Pancreas (tissue), 10 donors: ENCODE measurements around the gene DCTN1. TPM values are rescaled to one million over a fixed set of nuclear protein-coding genes. Genes with fewer than 3 reads are reported as not detected.

Experiments used
- ATAC-seq, 4 donors: fragments of 200-7000 bp; cut with Tn5 transposase; one replicate each; pipeline versions ENCODE4 v1.8.0 to v1.9.1; 2020; ENCODE audit warnings: mild to moderate bottlenecking in 4 of 4, moderate library complexity in 4 of 4
- DNase-seq, 6 donors: peaks; one replicate each; pipeline ENCODE4 v3.0.0-alpha.2; 2020
- FAIRE-seq: peaks from 2 replicates; lab custom pipeline; 2012; peaks lifted over from hg19 to GRCh38; lab: Jason Lieb, UNC
- H3K27ac ChIP-seq, 4 donors: fragments of 200-600 bp; sonication (generic); 1 replicate in 3 of 4; 2 replicates in 1 of 4; pipeline versions ENCODE4 v1.5.0 to v1.8.0; 2020
- H3K27me3 ChIP-seq, 4 donors: fragments of 200-600 bp; one replicate each; pipeline ENCODE4 v1.8.0; 2021
- H3K36me3 ChIP-seq, 3 donors: fragments of 200-600 bp; sonication (generic) in 1 of 3; one replicate each; pipeline versions ENCODE4 v1.5.0 to v1.8.0; 2020 to 2021
- H3K4me1 ChIP-seq, 3 donors: fragments of 200-600 bp; one replicate each; pipeline ENCODE4 v1.8.0; 2021
- H3K4me3 ChIP-seq, 4 donors: fragments of 200-600 bp; sonication (generic) in 2 of 4; one replicate each; pipeline versions ENCODE4 v1.5.0 to v1.8.0; 2020 to 2021
- H3K9me3 ChIP-seq, 4 donors: fragments of 200-600 bp; one replicate each; pipeline ENCODE4 v1.8.0; 2021
- CTCF ChIP-seq, 4 donors: fragments of 200-600 bp; sonication (generic) in 3 of 4; IDR thresholded peaks; one replicate each; pipeline versions ENCODE4 v1.5.0 to v1.8.0; 2021; ENCODE audit warnings: antibody characterized with exemption in 4 of 4
- WGBS, 2 donors: extraction: QIAGEN DNeasy Blood & Tissue Kit; methylation state at CpG; one replicate each; pipeline ENCODE4 v1.1.7; 2013; 5-methylcytosine and 5-hydroxymethylcytosine counted together
- intact Hi-C, 3 donors: fragments of 100-400 bp; cut with DNase I; formaldehyde crosslinking; loops; one replicate each; pipeline versions ENCODE4 v1.11.1 to v1.14.2; 2022
- polyA plus RNA-seq, 2 donors: library from polyadenylated mRNA; stranded (reverse); fragments of 200-250 nt; gene quantifications; one replicate each; pipeline ENCODE4 v1.2.3, GENCODE V29; 2013
- total RNA-seq, 6 donors: library from RNA; stranded (reverse); fragmentation: NEBNext Ultra II Directional in 4 of 6; extraction: Animal tissue kit (Norgen Biotek cat#: 25700) in 4 of 6; gene quantifications; one replicate each; pipeline versions ENCODE4 v1.2.1 to v1.2.4, GENCODE V29; 2021 to 2023
- donor health status: healthy with polysubstance abuse.
- donor health status: DM: no; HTN: no; CAD: no; lungs with moderate emphysema.
- donor health status: DM: no; HTN: no; CAD: no.
- donor health status: control.
- donor health status: control.
- donor health status: Bipolar disorder and iron deficiency.
- donor health status: DM: yes; HTN: yes; CAD: no.
- donor health status: DM: no; HTN: no; CAD: no.
- donor health status: DM: no; HTN: no; CAD: no.
- donor health status: DM: yes; HTN: yes; CAD: no.

The DCTN1 gene
- total and polyA plus RNA-seq, 8 donors = 37.7 to 84.7 (median 51.3) TPM

- no peaks in the 10 kb centered on the region for H3K4me1 ChIP-seq
- intact Hi-C loops = no loop called here
- no peak overlapping the region for H3K27ac ChIP-seq
- H3K36me3 ChIP-seq = no peaks in the 10 kb centered on the region
- H3K4me3 ChIP-seq = peak overlapping the region; percentile 26 to 59 (median 38)
- ATAC-seq (peak; percentile 68 to 91 (median 86)), FAIRE-seq (no peak), DNase-seq (peak in 4 of 6 donors; percentile 50 to 82 (median 68))
- H3K9me3 ChIP-seq = no peaks in the 10 kb centered on the region
- TF ChIP-seq CTCF (IDR thresholded peaks at IDR 0.05) = peak in 1 of 4 donors; percentile 9
- H3K27me3 ChIP-seq = no peaks in the 10 kb centered on the region
- 6 to 8% methylated on average over 59 to 66 of the region's 66 CpGs for WGBS, 2 donors
Measured at GRCh38 chr2:74414881-74415761, 35.0 kb upstream of the DCTN1 start.

- no peaks in the 10 kb centered on the region for H3K9me3 ChIP-seq
- peak overlapping the region in 3 of 4 donors; percentile 29 to 59 (median 48) for H3K4me3 ChIP-seq
- intact Hi-C loops = no loop called here
- H3K27me3 ChIP-seq = no peaks in the 10 kb centered on the region
- no peak overlapping the region for H3K27ac ChIP-seq
- no peaks in the 10 kb centered on the region for H3K36me3 ChIP-seq
- peak in 3 of 4 donors; percentile 10 to 34 (median 15) for ATAC-seq
- no peaks in the 10 kb centered on the region for H3K4me1 ChIP-seq
- no peak for FAIRE-seq
- DNase-seq = no peak
- 61 to 62% methylated on average over 17 to 19 of the region's 19 CpGs for WGBS, 2 donors
- no peak for TF ChIP-seq CTCF (IDR thresholded peaks at IDR 0.05)
Measured at GRCh38 chr2:74414441-74414840, 34.3 kb upstream of the DCTN1 start.

GRCh38 chr2:74413001-74413698 lies 33.0 kb upstream of the DCTN1 start:
- TF ChIP-seq CTCF (IDR thresholded peaks at IDR 0.05) = no peak
- FAIRE-seq (no peak), ATAC-seq (peak in 1 of 4 donors; percentile 7), DNase-seq (no peak)
- Histone ChIP-seq H3K36me3 (no peaks in the 10 kb centered on the region), H3K4me3 (no peak overlapping the region), H3K9me3 (no peaks in the 10 kb centered on the region), H3K27me3 (no peaks in the 10 kb centered on the region), H3K4me1 (no peaks in the 10 kb centered on the region), H3K27ac (no peak overlapping the region)
- 67 to 68% methylated on average over 8 of the region's 8 CpGs for WGBS, 2 donors
- intact Hi-C loops = no loop called here

GRCh38 chr2:74407682-74408081 lies 27.6 kb upstream of the DCTN1 start:
- ATAC-seq (no peak), FAIRE-seq (no peak), DNase-seq (no peak)
- Histone ChIP-seq H3K4me3 (no peak overlapping the region), H3K9me3 (no peaks in the 10 kb centered on the region), H3K4me1 (no peaks in the 10 kb centered on the region), H3K27me3 (no peaks in the 10 kb centered on the region), H3K27ac (no peak overlapping the region), H3K36me3 (no peaks in the 10 kb centered on the region)
- WGBS, 2 donors = 48 to 51% methylated on average over 5 of the region's 5 CpGs
- no peak for TF ChIP-seq CTCF (IDR thresholded peaks at IDR 0.05)
- intact Hi-C loops = no loop called here
